Uterus (tissue), 4 donors: ENCODE measurements around the gene CDC42BPA. TPM values are rescaled to one million over a fixed set of nuclear protein-coding genes. Genes with fewer than 3 reads are reported as not detected.

ENCODE experiments used
- DNase-seq, 2 donors: peaks; one replicate each; pipeline ENCODE4 v3.0.0-alpha.2; 2019 to 2020
- H3K27ac ChIP-seq, 2 donors: fragments of 200-600 bp; sonication (generic); 1 replicate in 1 of 2; 2 replicates in 1 of 2; pipeline ENCODE4 v1.5.1; 2016 to 2018
- H3K27me3 ChIP-seq, 2 donors: fragments of 200-600 bp; sonication (generic); one replicate each; pipeline ENCODE4 v1.5.1; 2018 to 2019; ENCODE audit warnings: control low read depth in 1 of 2
- H3K36me3 ChIP-seq, 2 donors: fragments of 200-600 bp; sonication (generic); one replicate each; pipeline ENCODE4 v1.5.1; 2019; ENCODE audit warnings: control low read depth in 1 of 2
- H3K4me1 ChIP-seq, 2 donors: fragments of 200-600 bp; sonication (generic); one replicate each; pipeline ENCODE4 v1.5.1; 2018 to 2019; ENCODE audit warnings: control low read depth in 1 of 2
- H3K4me3 ChIP-seq, 2 donors: fragments of 200-600 bp; sonication (generic); 1 replicate in 1 of 2; 2 replicates in 1 of 2; pipeline ENCODE4 v1.5.1; 2018 to 2019; ENCODE audit warnings: mild to moderate bottlenecking in 1 of 2
- H3K9me3 ChIP-seq, 2 donors: fragments of 200-600 bp; sonication (generic); one replicate each; pipeline ENCODE4 v1.5.1; 2019; ENCODE audit warnings: control low read depth in 1 of 2
- CTCF ChIP-seq, 4 experiments: fragments of 200-600 bp in 2 of 4; fragments of 450-650 bp in 2 of 4; sonication (generic) in 2 of 4; IDR thresholded peaks; one replicate each; pipeline ENCODE4 v1.5.1; 2016 to 2019; ENCODE audit warnings: antibody characterized with exemption in 4 of 4, mild to moderate bottlenecking in 2 of 4, moderate library complexity in 1 of 4
- POLR2A ChIP-seq, 2 donors: fragments of 450-650 bp; IDR thresholded peaks; one replicate each; pipeline ENCODE4 v1.6.1; 2016; ENCODE audit warnings: antibody characterized with exemption in 2 of 2, mild to moderate bottlenecking in 1 of 2, moderate library complexity in 1 of 2
- intact Hi-C: fragments of 100-400 bp; cut with DNase I; formaldehyde crosslinking; loops from one replicate; pipeline ENCODE4 v1.15.1; 2023; ENCODE audit warnings: low total_unique reads
- total RNA-seq, 4 donors: library from RNA; depleted of rRNA in 3 of 4; stranded (reverse); fragments of >200 nt in 3 of 4; gene quantifications; one replicate each; pipeline versions ENCODE4 v1.1.0 to v1.2.4, GENCODE V29; 2014 to 2023
- donor health status: DM: yes; HTN: yes; CAD: no.

The CDC42BPA gene
- total RNA-seq, 4 donors from 2014 or later = 32.9 to 116 (median 55.2) TPM

- no peaks in the 10 kb centered on the region for H3K9me3 ChIP-seq
- DNase-seq = no peak
- no peaks in the 10 kb centered on the region for H3K27me3 ChIP-seq
- intact Hi-C loops = no loop called here
- no peaks in the 10 kb centered on the region for H3K36me3 ChIP-seq
- no peak overlapping the region for H3K27ac ChIP-seq
- no peak for TF ChIP-seq CTCF (IDR thresholded peaks at IDR 0.05)
- TF ChIP-seq POLR2A (IDR thresholded peaks at IDR 0.05) = no peak
- H3K4me3 ChIP-seq = no peak overlapping the region
- no peaks in the 10 kb centered on the region for H3K4me1 ChIP-seq
These were observed 367.4 kb downstream of the CDC42BPA start for GRCh38 chr1:226950871-226951270.

GRCh38 chr1:226950316-226950715 is 368.0 kb downstream of the CDC42BPA start:
- Histone ChIP-seq H3K36me3 (no peaks in the 10 kb centered on the region), H3K27ac (no peak overlapping the region), H3K27me3 (no peaks in the 10 kb centered on the region), H3K4me1 (no peaks in the 10 kb centered on the region), H3K9me3 (no peaks in the 10 kb centered on the region), H3K4me3 (no peak overlapping the region)
- intact Hi-C loops = no loop called here
- DNase-seq = no peak
- no peak for TF ChIP-seq CTCF (IDR thresholded peaks at IDR 0.05)
- no peak for TF ChIP-seq POLR2A (IDR thresholded peaks at IDR 0.05)

GRCh38 chr1:226949401-226949800 is 368.9 kb downstream of the CDC42BPA start:
- TF ChIP-seq CTCF (IDR thresholded peaks at IDR 0.05) (no peak), POLR2A (IDR thresholded peaks at IDR 0.05) (no peak)
- Histone ChIP-seq H3K4me3 (no peak overlapping the region), H3K27ac (no peak overlapping the region), H3K9me3 (no peaks in the 10 kb centered on the region), H3K27me3 (no peaks in the 10 kb centered on the region), H3K4me1 (no peaks in the 10 kb centered on the region), H3K36me3 (no peaks in the 10 kb centered on the region)
- intact Hi-C loops = no loop called here
- DNase-seq = no peak

- intact Hi-C loops = no loop called here
- no peaks in the 10 kb centered on the region for H3K27me3 ChIP-seq
- H3K9me3 ChIP-seq = no peaks in the 10 kb centered on the region
- no peaks in the 10 kb centered on the region for H3K4me1 ChIP-seq
- H3K4me3 ChIP-seq = no peak overlapping the region
- TF ChIP-seq CTCF (IDR thresholded peaks at IDR 0.05) (no peak), POLR2A (IDR thresholded peaks at IDR 0.05) (no peak)
- H3K27ac ChIP-seq = no peak overlapping the region
- no peak for DNase-seq
- H3K36me3 ChIP-seq = no peaks in the 10 kb centered on the region
These were observed 369.3 kb downstream of the CDC42BPA start for GRCh38 chr1:226948996-226949395.

GRCh38 chr1:226948480-226948879 is 369.8 kb downstream of the CDC42BPA start:
- no peak for DNase-seq
- Histone ChIP-seq H3K36me3 (no peaks in the 10 kb centered on the region), H3K27ac (no peak overlapping the region), H3K4me1 (peaks cover 0 to under 1% of the 10 kb centered on the region in 2 donors), H3K27me3 (no peaks in the 10 kb centered on the region), H3K9me3 (no peaks in the 10 kb centered on the region), H3K4me3 (no peak overlapping the region)
- no peak for TF ChIP-seq POLR2A (IDR thresholded peaks at IDR 0.05)
- no peak for TF ChIP-seq CTCF (IDR thresholded peaks at IDR 0.05)
- intact Hi-C loops = no loop called here
